ENCODE data around the gene AGAP3.

The AGAP3 gene

DNA sequence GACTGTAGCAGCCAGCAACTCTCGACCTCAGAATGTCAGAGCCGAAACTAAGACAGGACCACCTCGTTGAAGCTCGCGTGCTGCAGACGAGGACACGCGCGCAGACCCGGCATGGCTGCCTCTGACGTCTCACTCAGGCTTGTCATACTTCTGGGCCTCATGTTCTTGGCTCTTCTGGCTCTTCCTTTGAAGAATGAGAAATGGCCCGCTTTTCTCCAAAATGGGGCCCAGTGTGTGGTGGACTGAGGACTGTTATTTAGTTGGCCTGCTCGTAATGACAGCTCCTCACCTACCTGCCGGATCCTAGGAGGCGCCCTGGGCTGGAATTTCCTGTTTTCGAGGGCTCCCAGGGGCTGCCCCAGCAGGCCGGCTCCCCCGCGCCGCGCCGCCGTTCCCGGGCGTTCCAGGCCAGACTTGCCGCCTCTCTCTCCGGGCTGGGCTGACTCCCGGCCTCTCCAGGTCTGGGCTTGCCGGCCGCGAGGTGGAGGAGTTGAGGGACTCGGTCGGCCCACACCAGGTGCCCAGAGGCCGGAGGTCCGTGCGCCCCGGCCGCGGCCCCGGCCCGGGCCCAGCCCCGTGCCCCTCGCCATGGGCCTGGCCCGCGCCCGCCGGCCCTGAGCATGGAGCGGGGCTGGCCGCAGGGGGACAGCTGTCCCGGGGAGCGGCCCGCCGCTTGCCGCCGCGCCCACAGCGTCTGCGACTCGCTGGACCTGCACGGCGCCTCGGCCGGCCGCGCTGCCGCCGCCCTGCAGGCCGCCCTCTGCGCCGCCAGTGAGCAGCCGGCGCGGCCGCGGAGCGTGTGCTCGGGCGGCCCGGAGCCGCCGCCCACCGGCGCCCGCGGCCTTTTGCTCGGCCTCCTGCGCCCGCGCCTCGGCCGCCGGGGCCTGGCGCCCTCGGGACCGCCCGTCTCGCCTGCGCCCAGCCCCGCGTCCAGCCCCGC lies 28.1 kb downstream of the AGAP3 start:
- peak overlapping the region; percentile 44 for H3K4me3 ChIP-seq (ENCODE audit: low read depth, low read length)
- peak; percentile 67 for DNase-seq (ENCODE audit: low read depth)
- TF ChIP-seq, protein P1, sequence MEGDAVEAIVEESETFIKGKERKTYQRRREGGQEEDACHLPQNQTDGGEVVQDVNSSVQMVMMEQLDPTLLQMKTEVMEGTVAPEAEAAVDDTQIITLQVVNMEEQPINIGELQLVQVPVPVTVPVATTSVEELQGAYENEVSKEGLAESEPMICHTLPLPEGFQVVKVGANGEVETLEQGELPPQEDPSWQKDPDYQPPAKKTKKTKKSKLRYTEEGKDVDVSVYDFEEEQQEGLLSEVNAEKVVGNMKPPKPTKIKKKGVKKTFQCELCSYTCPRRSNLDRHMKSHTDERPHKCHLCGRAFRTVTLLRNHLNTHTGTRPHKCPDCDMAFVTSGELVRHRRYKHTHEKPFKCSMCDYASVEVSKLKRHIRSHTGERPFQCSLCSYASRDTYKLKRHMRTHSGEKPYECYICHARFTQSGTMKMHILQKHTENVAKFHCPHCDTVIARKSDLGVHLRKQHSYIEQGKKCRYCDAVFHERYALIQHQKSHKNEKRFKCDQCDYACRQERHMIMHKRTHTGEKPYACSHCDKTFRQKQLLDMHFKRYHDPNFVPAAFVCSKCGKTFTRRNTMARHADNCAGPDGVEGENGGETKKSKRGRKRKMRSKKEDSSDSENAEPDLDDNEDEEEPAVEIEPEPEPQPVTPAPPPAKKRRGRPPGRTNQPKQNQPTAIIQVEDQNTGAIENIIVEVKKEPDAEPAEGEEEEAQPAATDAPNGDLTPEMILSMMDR (conservative IDR thresholded peaks at IDR 0.05; ENCODE audit: low read depth, low read length): no peak

DNA sequence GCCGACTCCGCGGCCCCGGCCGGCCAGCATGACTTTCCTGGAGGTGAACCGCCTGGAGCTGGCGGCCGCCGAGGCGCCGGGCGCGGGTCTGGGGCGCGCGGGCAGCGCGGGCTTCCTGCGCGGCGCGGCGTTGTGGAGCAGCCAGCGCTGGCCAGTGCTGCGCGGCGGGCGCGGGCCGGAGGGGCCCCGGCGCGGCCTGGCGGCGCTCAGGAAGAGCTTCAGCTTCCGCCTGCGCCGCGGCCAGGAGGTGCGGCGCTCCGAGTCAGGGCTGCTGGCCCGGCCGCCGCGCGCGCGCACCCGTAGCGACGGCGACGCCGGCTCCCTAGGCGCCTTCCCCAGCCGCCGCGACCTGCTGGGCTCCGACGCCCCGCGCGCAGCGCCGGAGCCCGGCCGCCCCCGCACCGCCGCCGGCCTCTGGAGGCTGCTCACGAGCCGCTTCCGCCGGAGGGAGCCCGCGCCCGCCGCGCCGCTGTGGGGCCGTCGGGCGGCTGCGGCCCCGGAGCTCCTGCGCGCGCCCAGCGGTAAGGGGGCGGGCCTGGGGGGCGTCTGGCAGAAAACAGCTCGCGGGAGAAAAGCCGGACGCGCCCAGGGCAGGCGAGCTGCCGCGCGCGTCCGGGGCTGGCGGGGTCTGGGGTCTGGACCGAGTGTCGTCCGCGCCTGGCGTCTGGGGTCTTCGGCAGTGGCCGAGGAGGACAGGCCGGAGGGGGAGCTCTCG lies 29.0 kb downstream of the AGAP3 start:
- TF ChIP-seq, protein P1 (conservative IDR thresholded peaks at IDR 0.05; ENCODE audit: low read depth, low read length): no peak
- peak; percentile 31 for DNase-seq (ENCODE audit: low read depth)
- H3K4me3 ChIP-seq (ENCODE audit: low read depth, low read length): peak overlapping the region; percentile 44

DNA sequence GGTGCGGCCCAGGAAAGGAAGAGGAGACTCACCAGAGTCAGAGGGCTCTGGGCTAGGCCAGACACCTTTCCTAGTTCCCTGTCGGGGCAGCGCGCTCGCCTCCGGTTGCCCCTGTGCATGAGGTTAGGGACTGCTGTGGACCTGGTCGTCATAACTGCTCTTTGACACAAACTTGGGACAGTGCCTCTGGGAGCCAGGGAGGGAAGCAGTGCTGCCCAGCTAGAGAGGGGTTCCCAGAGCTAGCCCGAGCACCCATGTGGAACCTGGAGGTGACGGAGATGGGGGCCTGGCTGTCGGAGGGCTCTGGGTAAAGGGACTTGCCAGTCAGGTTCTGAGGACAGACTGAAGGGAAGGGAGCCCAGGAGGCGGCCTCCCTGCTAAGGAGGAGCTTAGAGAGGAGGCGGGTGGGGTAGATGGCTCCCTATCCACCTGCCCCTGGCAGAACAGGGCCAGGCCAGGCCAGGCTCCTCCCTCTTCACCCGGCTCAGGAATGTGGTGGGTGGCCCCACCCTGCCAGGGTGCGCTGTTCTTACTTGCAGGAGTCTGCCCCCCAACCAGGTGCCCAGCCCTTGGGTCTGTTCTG lies 29.7 kb downstream of the AGAP3 start:
- H3K4me3 ChIP-seq (ENCODE audit: low read depth, low read length): peak overlapping the region; percentile 44
- no peak for DNase-seq (ENCODE audit: low read depth)
- TF ChIP-seq, protein P1 (conservative IDR thresholded peaks at IDR 0.05; ENCODE audit: low read depth, low read length): no peak

DNA sequence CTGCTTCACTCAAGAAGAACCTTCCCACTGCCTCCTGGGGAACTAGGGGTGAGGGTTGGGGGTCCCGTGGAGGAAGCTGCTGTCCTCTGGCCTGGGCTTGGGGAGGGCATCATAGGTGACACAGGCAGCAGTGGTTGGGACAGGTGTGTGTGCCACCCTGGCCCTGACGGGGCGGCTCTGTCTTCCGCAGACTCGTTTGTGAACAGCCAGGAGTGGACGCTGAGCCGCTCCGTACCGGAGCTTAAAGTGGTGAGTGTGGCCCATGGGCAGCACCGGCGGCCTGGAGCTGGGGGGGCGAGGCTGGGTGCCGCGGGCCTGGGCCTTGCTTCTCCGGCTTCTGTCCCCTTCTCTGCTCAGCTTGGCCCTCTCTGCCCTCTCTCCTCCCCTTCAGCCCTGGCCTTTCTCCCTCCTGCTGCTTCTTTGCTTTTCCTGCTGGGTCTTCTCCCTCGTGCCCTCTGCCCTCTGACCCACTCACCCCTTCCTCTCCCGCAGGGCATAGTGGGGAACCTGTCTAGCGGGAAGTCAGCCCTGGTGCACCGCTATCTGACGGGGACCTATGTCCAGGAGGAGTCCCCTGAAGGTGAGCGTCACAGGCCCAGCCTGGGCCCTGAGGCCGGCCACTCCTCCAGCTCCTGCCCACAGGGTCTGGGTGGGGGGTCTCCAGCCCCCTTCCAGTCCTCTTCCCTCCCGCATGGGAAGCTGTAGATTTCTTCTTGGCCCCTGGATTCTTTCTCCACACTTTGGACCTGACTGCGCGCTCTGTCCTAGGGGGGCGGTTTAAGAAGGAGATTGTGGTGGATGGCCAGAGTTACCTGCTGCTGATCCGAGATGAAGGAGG lies 30.5 kb downstream of the AGAP3 start:
- TF ChIP-seq, protein P1 (conservative IDR thresholded peaks at IDR 0.05; ENCODE audit: low read depth, low read length): no peak
- H3K4me3 ChIP-seq (ENCODE audit: low read depth, low read length): no peak overlapping the region
- DNase-seq (ENCODE audit: low read depth): no peak

DNA sequence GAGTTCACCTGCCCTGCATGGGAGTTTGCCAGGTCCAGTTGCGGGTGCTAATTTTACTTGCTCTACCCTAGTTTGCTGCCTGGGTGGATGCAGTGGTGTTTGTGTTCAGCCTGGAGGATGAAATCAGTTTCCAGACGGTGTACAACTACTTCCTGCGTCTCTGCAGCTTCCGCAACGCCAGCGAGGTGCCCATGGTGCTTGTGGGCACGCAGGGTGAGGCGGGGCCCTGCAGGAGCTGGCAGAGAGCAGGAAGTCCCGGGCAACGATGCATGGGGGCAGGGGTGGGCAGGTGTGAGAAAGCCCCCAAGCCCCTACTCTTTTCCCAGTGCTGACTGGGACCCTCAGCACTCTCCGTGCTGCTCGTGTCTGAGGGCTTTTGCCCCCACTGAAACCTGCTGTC lies 31.3 kb downstream of the AGAP3 start:
- no peak overlapping the region for H3K4me3 ChIP-seq (ENCODE audit: low read depth, low read length)
- TF ChIP-seq, protein P1 (conservative IDR thresholded peaks at IDR 0.05; ENCODE audit: low read depth, low read length): no peak
- DNase-seq (ENCODE audit: low read depth): no peak

Measured in choroid plexus epithelial cell (primary cell).